GM18870 (cell line): ENCODE data around the gene EEIG1.
"Not testable (repeated sequence)": the region's sequence is repeated elsewhere in the genome, so short reads cannot be mapped to it uniquely, and the experiment has no call there.

ENCODE experiments used
- ATAC-seq: cut with Tn5 transposase; IDR thresholded peaks from one replicate; pipeline ENCODE4 v1.9.1; 2021; ENCODE audit warnings: moderate library complexity; ENCODE audit not compliant: unreplicated experiment

The EEIG1 gene

DNA sequence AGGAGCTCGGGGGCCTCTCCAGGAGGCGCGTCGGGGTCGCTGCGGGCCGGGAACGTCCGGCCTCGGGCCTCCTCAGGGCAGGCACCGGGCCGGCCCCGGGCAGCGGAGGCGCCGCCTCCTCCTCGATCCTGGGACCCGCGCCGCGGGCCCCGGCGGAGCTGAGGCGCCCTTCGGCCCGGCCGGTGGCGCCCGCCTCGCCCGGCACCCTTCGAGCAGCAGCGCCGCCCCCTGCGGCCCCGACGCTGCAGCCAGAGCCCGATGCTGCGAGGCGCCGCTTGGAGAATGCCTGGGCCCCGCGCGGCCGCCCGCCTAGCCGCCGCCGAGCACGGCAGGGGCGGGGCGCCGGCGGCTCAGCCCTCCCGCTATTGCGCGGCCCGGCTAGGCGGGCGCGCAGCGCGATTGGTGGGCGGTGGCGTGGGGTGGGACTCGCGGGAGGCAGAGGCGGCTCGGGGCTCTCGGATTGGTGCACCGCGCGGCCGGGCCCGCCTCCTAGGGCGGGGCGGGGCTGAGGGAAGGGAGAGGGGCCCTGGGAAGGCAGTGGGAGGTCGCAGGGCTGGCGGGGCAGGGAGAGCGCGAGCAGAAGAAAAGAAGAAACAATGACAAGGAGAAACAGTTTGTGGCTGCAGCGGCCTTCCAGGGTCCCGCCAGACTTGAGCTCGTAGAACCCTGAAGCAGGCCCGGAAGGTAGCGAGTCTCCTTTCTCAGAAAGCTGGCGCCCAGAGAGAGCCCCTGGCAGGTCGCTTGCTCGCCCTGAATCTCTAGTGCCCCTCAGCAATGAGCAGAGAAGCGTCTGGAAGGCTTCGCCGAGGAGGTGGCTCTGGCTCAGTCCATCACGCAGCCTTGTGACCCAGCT, at the start of gene EEIG1:
Gene EEIG1 (minus strand): TSS at position 284 of the 853 bp plus-strand sequence. CDS start 852 bp downstream, outside the sequence.
- ATAC-seq: peak; percentile 40

DNA sequence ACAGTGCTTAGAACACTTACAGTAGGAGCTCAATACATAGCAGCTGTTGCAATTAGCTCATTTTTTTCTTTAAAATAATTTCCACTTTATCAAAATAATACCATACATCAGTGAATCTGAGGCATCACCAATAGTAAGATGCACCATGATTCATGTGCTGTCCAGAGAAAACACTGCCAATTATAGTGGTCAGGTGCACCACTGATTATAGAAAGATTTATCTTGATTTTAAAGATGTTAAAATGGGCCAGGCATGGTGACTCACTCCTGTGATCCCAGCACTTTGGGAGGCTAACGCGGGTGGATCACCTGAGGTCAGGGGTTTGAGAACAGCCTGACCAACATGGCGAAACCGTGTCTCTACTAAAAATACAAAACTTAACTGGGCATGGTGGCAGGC, 46.9 kb upstream of the EEIG1 start:
- no peak for ATAC-seq

DNA sequence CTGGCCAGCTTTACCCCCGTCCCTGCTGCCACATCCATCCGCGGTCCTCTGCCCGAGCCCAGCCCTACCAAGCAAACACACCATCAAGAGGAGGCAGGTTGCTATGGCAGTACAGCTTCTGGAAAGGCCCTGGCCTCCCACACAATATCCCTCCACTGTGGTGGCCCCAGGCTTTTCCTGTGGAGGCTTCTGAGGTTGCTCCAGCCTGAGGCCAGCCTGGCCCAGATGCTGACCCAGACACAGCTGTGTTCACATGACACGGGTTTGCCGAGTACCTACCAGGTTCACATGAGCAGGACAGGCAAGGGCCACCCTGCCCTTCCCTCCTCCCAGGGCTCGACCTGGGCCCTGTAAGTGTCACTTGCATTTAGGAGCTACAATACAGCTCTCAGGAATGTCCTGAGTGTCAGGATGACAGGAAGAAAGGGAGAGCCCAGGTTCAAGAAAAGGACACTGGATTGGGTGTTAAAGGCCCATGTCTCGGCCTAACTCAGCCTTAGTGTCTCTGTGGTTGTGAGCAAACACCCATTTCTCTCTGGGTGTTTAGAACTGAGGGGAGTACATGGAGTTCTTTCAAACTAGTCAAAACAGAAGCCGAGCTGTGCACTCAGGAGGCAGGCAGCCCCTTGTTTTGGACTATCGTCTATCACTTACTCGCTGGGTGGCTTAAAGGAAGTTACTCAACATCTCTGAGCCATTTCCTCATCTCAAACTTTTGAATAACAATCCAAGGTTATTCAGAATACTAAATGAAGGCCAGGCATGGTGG, 46.2 kb upstream of the EEIG1 start:
- no peak for ATAC-seq

DNA sequence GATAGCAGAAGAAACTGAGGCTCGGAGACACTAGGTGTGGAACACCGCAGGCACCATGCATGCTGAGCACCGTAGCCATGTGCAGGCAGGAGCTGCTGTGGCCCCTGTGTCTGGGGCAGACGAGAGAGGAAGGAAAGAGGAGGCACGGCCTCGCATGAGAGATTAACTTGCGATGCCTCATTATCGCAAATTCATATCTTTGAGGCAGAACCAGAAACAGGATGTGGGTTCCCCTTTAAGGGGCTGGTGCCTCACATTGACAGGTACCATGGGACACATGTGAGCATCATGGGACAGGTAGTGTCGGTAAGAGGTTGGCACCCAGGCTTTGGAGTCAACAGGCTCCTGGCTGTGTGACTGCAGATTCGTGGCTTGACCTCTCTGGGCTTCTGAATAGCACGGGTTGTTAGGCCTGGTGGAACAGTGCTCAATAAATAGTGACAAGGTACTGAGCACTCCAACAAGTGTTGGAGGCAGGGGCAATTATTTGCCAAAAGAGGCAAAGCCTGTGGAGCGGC, 45.5 kb upstream of the EEIG1 start:
- ATAC-seq: no peak

DNA sequence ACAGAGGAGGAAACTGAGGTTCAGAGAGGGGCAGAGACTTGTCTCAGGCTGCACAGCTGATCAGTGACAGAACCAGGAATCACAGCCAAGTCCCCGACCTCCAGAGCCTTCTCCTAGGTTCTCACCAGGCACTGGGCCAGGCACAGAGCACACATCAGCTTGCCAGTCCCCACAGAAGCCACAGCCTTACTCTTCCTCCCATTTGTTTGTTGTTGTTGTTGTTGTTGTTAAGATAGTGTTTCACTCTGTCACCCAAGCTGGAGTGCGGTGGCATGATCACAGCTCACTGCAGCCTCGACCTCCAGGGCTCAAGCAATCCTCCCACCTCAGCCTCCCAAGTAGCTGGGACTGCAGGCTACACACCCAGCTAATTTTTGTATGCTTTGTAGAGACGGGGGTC, 44.9 kb upstream of the EEIG1 start:
- no peak for ATAC-seq

DNA sequence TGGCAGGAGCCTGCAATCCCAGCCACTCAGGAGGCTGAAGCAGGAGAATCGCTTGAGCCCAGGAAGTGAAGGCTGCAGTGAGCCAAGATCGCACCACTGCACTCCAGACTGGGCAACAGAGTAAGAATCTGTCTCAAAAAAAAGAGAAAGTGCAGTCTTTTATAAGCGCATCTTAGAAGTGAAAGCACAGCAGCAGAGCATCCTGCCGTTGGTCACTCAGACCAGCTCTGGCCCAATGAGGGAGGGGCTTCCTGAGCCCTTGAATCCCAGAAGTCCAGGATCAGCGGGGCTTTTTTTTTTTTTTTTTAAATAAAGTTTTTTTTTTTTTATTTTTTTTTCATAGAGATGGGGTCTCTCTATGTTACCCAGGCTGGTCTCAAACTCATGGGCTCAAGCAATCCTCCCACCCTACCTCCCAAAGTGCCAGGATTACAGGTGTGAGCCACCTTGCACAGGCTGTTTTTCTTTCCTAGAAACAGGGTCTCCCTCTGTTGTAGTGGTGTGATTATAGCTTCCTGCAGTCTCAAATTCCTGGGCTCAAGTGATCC, 44.0 kb upstream of the EEIG1 start:
- no peak for ATAC-seq

DNA sequence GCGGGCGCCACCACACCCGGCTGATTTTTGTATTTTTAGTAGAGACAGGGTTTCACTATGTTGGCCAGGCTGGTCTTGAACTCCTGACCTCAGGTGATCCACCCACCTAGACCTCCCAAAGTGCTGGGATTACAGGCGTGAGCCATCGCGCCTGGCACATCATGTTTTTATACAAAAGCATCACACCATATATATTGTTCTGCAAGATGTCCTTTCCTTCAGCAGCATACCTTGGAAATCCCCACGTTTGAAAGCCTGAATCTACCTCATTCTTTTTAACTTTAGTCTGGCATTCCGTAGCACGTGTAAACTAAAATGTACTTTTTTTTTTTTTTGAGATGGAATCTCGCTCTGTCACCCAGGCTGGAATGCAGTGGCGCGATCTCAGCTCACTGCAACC, 42.9 kb upstream of the EEIG1 start:
- ATAC-seq: not testable (repeated sequence)

DNA sequence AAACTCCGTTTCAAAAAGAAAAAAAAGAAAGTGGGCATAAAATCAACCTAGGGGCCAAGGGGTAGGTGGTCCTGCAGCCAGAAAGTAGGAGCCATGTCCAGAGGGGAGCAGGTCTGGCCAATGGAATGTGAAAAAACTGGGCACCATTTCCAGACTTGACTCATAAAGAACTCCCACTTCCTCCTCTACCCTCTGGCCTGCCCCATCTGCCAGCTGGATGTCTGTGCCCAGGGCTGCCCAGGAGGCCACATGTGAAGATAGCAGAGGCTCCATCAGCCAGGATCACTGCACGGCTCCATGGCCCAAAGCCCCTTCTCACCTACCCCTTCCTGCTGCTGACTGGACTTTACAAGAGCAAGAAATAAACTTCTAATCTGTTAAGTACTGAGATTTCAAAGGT, 42.1 kb upstream of the EEIG1 start:
- no peak for ATAC-seq

DNA sequence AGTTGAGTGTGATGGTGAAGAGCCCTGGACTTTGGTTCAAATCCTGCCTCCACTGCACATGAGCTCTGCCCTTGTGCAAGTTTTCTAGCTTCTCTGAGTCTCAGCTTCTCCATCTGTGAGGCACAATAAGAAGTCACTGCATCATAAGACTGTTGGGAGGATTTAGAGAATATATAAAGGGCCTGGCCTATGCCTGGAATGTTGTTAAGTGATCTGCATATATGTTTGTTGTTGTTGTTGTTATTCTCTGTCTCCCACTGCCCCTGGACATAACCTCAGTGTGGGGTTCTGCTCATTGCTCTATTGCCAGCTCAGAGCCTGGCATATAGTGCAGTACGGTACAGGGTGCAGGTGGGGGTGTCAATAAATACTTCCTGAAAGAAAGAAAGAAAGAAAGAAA, 40.3 kb upstream of the EEIG1 start:
- ATAC-seq: no peak

DNA sequence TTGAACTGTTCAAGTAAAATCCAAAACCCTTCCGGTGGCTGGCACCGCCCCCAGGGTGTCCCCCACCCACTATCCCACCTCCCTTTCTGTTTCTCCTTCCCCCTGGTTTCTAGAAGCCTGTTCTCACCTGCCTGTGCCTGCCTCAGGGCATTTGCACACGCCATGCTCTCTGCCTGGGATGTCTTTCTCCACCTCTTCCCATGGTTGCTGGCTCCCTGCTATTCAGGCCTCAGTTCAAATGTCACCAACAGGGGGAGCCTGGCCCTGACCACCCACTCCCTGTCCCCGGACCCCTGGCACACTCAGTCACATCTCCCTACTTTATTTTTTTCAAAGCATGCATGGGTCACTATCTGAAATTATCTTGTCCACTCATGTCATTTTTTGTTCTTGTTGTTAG, 39.9 kb upstream of the EEIG1 start:
- no peak for ATAC-seq

DNA sequence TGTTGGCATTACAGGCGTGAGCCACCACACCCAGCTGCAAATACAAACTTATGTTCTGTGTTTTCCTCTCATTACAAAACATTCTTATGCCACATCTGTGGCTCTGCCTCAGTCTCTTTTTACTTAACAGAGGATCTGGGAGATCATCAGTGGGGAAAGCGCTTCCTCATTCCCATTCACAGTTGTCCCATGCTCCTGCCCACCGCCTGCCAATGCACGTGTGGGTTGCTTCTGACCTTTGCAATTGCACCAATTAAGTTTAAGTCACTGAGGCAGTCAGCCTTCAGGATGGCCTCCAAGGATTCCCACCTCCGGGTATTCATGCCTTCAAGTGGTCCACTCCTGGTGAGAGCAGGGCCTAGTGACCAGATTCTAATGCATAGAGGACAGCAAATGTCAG, 34.9 kb upstream of the EEIG1 start:
- ATAC-seq: no peak

DNA sequence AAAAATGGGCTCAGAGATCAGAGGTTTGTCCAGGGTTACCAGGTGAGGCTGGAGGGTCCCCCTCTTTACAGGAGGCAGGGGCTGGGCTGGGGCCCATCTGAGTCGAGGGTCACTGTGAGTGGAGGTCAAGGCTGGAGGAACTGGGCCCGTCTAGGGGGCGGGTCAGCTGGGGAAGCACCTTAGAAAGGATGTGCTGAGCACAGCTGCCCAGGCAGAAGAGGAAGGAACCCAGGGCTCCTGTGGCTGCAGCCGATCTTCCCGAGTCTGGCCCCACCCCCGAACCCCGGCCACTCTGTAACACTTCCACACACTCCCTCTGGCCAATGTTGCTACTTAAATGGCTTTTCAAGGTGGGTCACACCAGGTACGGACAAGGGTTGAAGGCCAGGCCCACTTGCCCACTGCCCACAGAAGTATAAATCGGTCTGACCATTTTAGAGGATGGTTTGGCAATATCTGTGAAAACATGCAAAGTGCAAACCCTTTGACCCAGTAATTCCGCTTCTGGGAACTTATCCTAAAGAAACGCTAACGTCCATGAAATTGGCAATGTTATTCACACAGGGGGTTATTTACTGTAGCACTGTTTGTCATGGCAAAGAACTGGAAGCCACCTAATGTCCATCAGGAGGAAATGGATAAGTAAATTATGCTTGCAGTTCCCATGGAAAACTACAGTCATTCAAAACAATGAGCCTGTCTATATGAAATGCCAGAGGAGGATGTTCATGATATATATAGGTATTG, 30.5 kb upstream of the EEIG1 start:
- ATAC-seq: no peak

DNA sequence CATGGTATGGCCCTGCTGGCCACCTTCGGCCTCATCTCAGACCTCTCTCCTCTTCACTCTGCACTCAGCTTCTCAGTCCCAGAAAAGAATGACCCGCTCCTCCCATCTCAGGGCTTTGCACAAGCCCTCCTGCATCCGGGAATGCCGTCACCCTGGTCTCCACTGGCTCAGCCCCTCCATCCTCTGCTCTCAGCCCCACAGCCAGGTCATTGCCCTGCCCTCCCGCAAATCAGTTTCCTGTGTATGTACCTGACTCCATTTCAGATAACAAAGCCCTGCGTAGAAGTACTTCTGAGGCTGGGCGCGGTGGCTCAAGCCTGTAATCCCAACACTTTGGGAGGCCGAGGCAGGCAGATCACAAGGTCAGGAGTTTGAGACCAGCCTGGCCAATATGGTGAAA, 28.9 kb upstream of the EEIG1 start:
- no peak for ATAC-seq

DNA sequence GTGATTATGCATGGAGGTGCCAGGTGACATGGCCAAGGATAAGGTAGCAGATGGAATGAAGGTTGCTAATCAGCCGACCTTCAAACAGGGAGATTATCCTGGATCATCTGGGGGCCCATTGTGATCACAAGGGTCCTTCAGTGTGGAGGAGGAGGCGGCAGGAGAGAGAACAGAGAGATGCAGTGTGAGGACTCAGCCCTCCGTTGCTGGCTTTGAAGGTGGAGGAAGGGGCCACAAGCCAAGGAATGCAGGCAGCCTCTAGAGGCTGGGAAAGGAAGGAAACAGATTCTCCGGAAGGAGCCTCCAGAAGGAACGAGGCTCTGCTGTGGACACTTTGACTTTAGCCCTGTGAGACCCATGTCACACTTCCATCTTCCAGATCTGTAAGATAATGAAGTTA, 27.4 kb upstream of the EEIG1 start:
- no peak for ATAC-seq

DNA sequence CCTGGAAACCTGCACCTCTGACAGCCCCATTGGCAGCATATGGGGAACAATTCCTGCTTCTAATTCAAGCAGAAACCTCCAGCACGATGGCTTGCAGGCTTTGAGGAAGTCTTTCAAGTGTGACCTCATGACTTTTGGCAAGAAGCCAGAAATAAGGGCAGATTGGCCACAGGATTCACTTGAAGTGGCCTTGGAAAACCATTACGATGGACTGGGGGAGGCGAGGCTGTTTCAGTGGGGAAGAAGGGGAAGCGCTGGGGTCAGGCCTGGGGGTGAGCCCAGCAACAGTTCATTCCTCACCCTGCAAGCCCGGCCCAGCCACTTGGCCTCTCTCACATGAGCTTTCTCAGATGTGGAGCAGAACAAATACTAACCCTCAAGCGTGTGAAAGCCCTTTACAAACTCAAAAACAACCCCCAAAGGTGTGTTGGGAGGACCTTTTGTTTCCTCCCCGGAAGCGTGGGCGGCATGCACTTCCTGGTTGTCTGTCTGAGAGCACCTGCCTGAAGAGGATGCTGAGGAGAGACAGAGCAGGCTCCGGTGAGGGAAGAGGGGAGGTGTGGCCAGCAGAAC, 26.9 kb upstream of the EEIG1 start:
- no peak for ATAC-seq

DNA sequence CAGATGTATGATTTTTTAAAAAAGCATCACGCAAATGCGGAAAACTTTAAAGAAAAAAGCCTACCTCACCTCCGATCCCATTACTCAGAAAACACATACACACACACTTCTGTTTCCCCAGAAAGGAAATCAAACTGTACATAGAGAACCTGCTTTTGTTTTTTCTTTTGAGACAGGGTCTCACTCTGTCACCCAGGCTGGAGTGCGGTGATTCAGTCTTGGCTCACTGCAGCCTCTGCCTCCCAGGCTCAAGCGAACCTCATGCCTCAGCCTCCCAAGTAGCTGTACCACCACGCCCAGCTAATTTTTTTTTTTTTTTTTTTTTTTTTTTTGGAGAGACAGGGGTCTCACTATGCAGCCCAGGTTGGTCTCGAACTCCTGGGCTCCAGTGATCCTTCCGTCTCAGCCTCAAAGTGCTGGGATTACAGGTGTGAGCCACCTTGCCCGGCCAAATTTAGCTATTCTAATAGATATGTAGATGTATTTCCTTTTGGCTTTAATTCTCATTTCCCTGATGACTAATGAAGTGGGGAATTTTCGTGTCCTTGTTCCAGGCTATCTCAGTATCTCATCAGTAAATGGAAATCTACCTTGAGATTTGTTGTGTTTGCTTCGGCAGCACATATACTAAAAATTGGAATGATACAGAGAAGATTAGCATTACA, 25.7 kb upstream of the EEIG1 start:
- no peak for ATAC-seq

DNA sequence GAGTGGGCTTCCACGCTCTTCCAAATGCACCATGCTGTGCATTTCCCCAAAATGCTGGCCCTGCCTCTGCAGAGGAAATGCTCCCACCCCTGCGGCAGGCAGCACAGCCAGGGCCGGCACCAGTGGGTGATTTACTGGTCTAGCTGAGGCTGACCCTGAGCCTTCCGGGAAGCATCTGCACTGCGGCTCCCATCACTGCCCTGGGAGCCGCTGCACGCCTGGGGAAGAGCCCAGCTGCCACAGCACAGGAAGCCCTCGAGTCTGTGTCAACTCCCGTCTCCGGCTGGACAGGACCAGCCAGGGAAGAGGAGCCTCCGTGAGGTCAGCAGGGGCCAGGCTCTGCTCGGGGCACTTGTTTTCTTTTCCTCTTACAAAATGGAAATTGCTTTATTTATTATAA, 25.1 kb upstream of the EEIG1 start:
- ATAC-seq: no peak

DNA sequence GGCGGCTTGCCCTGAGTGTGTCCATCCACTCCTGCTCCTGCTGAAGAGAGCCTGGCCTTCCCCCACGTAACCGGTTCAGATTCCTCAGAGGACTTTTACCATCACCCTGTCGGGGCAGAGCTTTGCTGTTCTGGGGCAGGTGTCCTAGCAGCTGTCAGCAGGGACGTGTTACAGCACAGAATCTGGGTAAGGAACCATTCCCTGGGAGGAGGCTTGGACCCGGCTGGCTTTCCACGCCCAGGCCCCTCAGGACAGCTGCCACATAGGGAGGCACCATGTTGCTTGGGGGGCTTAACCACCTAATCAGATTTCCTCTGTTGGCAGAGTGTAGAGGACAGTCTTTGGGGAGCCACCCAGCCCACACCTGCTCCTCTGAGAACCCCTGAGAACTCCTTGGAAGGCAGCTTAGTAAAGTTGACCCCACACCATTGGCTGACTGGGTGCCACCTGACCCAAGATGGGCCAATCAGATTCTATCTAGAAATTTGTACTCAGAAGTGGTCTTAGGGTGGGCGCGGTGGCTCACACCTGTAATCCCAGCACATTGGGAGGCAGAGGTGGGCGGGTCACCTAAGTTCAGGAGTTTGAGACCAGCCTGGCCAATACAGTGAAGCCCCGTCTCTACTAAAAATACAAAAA, 23.3 kb upstream of the EEIG1 start:
- no peak for ATAC-seq

DNA sequence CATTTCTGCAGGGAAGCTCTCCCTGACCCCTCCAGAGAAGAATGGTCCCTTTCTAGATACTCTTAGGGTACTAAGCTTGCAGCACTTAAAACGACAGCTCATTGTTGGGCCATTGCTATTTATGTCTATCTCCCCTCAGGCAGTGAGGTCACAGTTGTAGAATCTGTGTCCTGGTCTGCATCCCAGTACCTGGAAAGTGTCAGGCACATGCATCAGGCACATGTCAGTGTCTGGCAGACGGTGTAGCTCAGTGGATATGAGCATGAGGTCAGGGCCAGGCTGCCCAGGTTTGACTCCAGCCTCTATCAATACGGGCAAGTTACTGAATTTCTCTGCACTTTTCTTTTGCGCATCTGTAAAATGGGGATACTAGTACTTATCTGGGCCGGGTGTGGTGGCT, 22.2 kb upstream of the EEIG1 start:
- ATAC-seq: no peak
